Activated naive CD4-positive, alpha-beta T cell treated with anti-CD3 and anti-CD28 coated beads, Interleukin-2, amount 50 U/mL, for 16 hours (primary cell): ENCODE results near the gene SERPINF2.
"Not testable (repeated sequence)": the region's sequence is repeated elsewhere in the genome, so short reads cannot be mapped to it uniquely, and the experiment has no call there.

Source experiments
- DNase-seq: peaks from one replicate; pipeline ENCODE4 v3.0.0-alpha.2; 2020

SERPINF2 gene

DNA sequence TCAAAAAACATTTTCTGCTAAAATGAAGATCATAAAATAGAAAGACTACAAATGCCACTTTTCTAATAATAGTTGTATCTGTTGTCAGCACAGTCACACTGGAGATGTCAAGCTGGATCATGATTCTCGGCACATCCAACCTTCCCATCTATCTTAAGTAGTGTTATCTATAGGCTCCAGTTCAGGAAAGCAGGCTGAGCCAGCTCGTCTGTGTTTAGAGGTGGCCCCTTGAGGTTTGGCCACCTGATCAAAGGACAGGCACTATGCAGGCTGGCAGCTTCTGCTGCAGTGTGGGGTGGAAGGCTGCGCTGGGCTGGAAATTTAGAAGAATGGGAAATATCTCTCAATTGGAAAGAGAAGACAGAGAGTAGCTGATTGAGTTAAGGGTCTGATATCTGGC, 54.7 kb downstream of the SERPINF2 start:
- DNase-seq, result no peak

DNA sequence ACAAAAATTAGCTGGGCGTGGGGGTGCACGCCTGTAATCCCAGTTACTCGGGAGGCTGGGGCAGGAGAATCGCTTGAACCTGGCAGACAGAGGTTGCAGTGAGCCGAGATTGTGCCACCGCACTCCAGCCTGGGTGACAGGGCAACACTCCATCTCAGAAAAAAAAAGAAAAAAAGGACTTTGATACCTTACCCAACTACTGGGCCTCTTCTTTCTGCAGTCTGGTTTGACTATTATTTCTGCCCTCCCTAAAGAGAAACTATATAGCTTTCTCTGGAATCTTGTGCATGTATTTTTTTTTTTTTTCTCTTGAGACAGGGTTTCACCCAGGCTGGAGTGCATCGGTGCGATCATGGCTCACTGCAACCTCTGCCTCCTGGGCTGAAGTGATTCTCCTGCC, 55.2 kb downstream of the SERPINF2 start:
- not testable (repeated sequence) for DNase-seq

DNA sequence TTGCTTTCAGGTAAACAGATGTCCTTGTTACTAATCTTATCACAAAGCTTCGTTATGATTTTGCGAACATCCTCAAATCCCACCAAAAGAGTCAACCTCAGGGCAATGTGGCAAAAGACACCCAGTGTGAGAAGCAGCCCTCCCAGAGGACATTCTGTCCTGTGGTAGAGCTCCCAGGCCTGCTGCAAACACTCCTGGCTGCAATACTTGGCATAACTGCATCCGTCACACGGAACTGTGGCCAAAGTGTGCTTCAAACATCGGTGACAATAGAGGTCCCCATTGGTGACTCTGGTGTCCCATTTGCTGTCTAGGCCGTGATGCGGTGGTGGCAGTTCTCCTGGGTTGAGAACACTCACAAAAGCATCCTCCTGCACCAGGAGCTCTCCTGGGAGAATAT, 57.6 kb downstream of the SERPINF2 start:
- no peak for DNase-seq

DNA sequence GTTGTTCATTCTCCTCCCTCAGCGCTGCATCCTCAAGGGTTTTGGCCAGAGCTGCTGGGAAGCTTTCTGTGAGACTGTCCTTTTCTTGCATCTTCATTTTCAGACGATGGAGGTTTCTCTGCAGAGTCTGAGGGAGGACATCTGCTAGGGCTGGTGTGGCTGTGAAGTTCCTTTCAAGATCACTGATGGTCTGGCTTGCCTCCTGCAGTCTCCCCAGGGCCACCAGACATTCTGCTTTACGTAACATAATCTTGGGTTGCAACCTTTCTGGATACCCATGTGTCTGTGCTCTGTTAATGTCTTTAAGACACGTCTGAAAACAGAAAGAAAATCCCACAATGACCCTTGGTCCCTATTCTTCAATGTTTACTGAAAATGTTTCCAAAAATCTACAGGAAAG, 58.0 kb downstream of the SERPINF2 start:
- DNase-seq, result no peak

DNA sequence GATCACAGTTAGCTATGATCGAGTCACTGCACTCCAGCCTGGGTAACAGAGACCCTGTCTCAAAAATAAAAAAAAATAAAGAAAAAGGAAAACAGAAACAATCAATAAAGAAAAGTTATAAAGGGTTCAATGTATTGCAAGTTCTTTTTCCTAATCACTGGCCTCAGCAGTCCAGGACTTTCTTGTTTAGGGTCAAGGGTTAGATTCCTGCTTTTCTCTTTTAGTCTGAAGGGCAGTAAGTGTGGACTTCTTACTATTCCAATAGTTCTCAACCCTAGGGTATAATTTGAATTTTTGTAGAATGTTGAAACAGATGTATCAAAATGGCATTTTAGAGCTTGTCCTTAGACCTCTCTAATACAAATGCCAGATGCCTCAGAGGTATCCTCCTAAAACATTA, 59.8 kb downstream of the SERPINF2 start:
- DNase-seq, result no peak

DNA sequence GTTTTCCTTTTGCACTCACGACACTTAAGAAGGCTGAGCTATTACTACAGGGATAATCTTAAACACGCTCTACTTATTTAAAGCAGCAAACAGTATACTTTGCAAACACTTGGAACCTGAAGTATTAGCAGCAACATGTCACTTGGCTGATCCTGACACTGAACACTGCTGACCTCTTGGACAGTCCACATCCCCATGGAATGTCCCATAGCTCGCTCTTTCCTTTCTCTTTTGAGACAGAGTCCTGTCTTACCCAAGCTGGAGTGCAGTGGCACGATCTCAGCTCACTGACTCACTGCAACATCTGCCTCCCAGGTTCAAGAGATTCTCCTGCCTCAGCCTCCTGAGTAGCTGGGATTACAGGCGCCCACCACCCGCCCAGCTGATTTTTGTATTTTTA, 60.6 kb downstream of the SERPINF2 start:
- no peak for DNase-seq
